ENCODE data around the gene NGEF. TPM values are rescaled to one million over a fixed set of nuclear protein-coding genes. Genes with fewer than 3 reads are reported as not detected.

Gene NGEF
- total and polyA plus RNA-seq, 8 donors, result 0.26 to 3.6 (median 1.4) TPM

DNA sequence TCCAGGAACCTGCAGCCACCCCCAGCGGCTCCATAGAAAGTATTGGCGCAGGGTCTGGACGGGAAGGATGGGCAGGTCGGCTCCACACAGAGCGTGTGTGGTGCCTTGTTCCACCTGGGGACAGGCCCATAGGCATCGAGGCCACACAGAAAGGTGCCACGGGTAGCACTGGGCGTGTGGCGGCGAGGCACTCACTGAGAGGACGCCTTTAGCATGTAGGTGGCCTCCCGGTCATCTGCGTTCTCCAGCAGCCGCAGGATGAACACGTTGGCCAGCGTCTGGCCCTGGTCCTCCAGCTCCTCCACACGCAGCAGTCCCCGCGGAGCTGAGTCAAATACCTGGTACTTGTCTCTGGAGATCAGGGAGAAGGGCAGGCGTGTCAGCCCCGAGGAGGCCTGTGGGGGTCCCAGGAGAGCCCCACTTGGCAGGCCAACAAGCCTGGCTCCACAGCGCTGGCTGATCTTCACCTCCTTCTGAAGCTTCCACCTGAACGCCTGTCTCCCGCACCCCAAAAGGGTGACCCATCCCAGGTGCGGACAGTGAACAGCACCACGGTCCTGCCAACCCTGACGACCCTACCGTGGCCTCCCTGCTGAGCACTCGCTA, 129.8 kb downstream of the NGEF start:
- ATAC-seq, result no peak
- H3K27me3 ChIP-seq, result peaks cover 0 to 32% of the 10 kb centered on the region in 2 donors
- TF ChIP-seq, protein P1, sequence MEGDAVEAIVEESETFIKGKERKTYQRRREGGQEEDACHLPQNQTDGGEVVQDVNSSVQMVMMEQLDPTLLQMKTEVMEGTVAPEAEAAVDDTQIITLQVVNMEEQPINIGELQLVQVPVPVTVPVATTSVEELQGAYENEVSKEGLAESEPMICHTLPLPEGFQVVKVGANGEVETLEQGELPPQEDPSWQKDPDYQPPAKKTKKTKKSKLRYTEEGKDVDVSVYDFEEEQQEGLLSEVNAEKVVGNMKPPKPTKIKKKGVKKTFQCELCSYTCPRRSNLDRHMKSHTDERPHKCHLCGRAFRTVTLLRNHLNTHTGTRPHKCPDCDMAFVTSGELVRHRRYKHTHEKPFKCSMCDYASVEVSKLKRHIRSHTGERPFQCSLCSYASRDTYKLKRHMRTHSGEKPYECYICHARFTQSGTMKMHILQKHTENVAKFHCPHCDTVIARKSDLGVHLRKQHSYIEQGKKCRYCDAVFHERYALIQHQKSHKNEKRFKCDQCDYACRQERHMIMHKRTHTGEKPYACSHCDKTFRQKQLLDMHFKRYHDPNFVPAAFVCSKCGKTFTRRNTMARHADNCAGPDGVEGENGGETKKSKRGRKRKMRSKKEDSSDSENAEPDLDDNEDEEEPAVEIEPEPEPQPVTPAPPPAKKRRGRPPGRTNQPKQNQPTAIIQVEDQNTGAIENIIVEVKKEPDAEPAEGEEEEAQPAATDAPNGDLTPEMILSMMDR (IDR thresholded peaks at IDR 0.05), result no peak
- intact Hi-C loops (cut with DNase I), result no loop called here
- H3K4me1 ChIP-seq, result no peaks in the 10 kb centered on the region
- no peaks in the 10 kb centered on the region for H3K9me3 ChIP-seq
- no peak overlapping the region for H3K4me3 ChIP-seq
- H3K27ac ChIP-seq, result no peak overlapping the region
- DNase-seq, result peak in 1 of 4 donors; percentile 25
- no peaks in the 10 kb centered on the region for H3K36me3 ChIP-seq

DNA sequence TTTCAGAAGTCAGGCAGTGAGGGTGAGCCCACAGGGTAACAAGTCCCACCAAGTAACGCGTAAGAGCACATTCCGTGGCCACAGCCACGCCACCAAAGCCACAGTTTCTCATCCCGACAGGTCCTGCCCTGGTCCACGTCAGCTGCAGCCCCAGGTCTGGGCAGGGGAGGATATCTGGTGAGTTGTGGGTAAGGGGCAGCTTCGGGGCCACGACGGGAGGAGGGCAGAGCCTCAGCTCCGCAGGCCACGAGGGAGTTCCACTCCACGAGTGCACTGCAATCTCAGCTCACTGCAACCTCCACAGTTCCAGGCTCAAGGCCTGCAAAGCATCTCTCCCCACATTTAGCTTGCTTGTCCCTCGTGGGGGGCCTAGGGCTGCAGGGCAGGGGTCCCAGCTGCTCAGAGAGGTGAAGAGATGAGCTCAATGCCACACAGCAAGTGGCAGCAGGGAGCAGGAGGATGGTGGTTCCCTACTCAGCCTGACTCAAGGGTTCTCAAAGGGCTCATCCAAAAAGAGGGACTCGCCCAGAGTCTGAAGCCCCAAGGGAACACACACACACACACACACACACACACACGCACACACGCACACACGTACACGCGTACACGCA, 130.4 kb downstream of the NGEF start:
- TF ChIP-seq, protein P1 (IDR thresholded peaks at IDR 0.05), result no peak
- H3K4me1 ChIP-seq, result no peaks in the 10 kb centered on the region
- H3K4me3 ChIP-seq, result no peak overlapping the region
- H3K36me3 ChIP-seq, result no peaks in the 10 kb centered on the region
- H3K27me3 ChIP-seq, result peaks cover 0 to 31% of the 10 kb centered on the region in 2 donors
- ATAC-seq (no peak), DNase-seq (peak in 1 of 4 donors; percentile 64)
- no peaks in the 10 kb centered on the region for H3K9me3 ChIP-seq
- intact Hi-C loops (cut with DNase I), result no loop called here
- H3K27ac ChIP-seq, result no peak overlapping the region

DNA sequence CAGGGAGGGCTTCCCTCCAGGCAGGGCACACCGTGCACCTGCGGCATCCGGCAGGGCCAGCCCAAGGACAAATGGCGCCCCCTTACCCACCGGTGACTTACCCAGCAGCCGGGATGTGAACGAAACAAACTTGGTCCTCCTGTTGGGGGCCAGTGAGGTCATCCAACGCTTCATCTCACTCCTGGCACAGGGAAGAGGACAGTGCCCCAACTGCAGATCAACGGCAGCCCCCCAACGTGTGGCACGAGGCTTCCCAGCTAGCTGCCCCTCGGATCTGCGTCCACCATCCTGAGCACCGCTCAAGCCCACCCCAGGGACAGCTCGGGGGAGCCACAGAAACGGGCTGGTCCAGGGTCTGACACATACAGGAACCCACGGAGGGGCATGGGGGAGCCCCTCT, 131.0 kb downstream of the NGEF start:
- Histone ChIP-seq H3K9me3 (no peaks in the 10 kb centered on the region), H3K36me3 (no peaks in the 10 kb centered on the region), H3K27ac (no peak overlapping the region), H3K27me3 (peaks cover 0 to 30% of the 10 kb centered on the region in 2 donors), H3K4me1 (peaks cover 0 to 2% of the 10 kb centered on the region in 2 donors), H3K4me3 (no peak overlapping the region)
- ATAC-seq (no peak), DNase-seq (no peak)
- intact Hi-C loops (cut with DNase I), result no loop called here
- TF ChIP-seq, protein P1 (IDR thresholded peaks at IDR 0.05), result no peak

DNA sequence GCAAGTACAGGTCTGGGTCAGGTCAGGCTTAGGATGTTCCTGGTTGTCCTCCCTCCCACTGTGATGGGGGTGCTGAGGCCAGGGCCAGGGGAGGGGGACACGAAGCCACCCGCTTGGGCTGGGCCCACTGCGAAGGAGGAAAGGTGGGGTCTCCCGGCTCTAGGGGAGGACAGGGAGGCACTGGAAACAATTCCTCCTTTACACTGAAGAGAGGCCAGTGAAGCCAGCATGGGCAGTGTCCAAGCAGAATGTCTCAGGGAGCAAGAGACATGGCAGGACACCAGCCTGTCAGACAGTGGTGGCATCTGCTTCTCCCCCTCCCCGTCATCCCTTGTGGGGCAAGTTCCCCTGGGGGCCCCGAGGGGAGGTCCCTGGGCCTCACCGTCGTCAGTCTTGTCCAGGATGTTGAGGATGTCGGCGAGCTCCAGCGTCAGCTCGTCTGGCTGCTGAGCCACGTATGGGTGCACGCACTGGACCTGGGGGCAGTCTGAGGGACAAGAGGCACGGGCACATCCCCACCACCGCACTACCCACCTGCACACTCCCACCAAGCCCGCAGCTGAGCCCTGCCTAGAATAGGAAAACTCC, 132.2 kb downstream of the NGEF start:
- no peak overlapping the region for H3K4me3 ChIP-seq
- no peaks in the 10 kb centered on the region for H3K9me3 ChIP-seq
- intact Hi-C loops (cut with DNase I), result no loop called here
- peaks cover 11 to 35% of the 10 kb centered on the region in 2 donors for H3K27me3 ChIP-seq
- ATAC-seq, result no peak
- no peak for DNase-seq
- TF ChIP-seq, protein P1 (IDR thresholded peaks at IDR 0.05), result no peak
- H3K36me3 ChIP-seq, result no peaks in the 10 kb centered on the region
- no peak overlapping the region for H3K27ac ChIP-seq
- H3K4me1 ChIP-seq, result peaks cover 0 to 13% of the 10 kb centered on the region in 2 donors

Measured in left lung (tissue), 10 donors.